Measurements from ENCODE around the gene GPR132. TPM values are rescaled to one million over a fixed set of nuclear protein-coding genes. Genes with fewer than 3 reads are reported as not detected.

Gene GPR132
- total and polyA plus RNA-seq, 2 donors (not counting 3 experiments of a cell fraction or from before 2014, with no cell fraction given), result not detected

DNA sequence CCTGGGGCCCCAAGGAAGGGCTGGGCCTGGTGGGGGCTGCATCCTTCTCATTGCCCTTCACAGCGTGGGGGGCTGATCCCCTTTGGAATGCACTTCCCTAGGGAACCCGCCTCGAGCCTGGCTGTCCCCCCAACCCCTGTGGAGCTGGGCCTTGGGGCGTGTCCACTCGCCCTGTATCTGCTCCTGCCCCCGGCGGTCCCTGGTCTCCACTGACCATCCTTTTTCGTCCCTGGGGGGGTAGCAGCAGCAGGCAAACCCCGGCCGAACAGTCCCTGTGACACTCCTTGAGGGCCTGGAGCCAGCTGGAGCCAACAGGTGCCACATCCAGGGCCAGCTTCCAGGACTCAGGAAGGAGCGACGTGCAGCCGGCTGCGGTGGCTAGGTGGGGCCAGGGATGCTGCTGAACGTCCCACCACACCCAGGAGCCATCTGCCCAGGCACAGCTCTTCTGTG is 9.4 kb upstream of the GPR132 start:
- Histone ChIP-seq H3K4me1 (ENCODE audit: control insufficient read depth, extremely low read depth, insufficient read depth, low read length) (no peaks in the 10 kb centered on the region), H4K20me1 (replicated peaks; ENCODE audit: control insufficient read depth, extremely low read depth, insufficient read depth, low read length) (no peaks in the 10 kb centered on the region), H3K9me3 (replicated peaks; ENCODE audit: control insufficient read depth, insufficient read depth, low read length) (no peaks in the 10 kb centered on the region), H3K4me2 (ENCODE audit: insufficient read depth, low read length) (no peak overlapping the region), H3K27ac (ENCODE audit: insufficient read depth, low read depth, low read length) (no peak overlapping the region), H3K4me3 (replicated peaks in 1 of 3; ENCODE audit: insufficient read depth in 1 of 3, low read depth in 1 of 3, low read length in 3 of 3) (no peak overlapping the region), H3K36me3 (ENCODE audit: control insufficient read depth in 2 of 2, extremely low read depth in 1 of 2, insufficient read depth in 2 of 2, low read length in 2 of 2) (no peaks in the 10 kb centered on the region), H3K27me3 (ENCODE audit: control insufficient read depth in 2 of 2, insufficient read depth in 2 of 2, low read length in 2 of 2) (no peaks in the 10 kb centered on the region), H3K9ac (replicated peaks; ENCODE audit: extremely low read depth, insufficient read depth, low read length) (no peak overlapping the region), H3K9me1 (replicated peaks; ENCODE audit: control insufficient read depth, extremely low read depth, insufficient read depth, low read length) (no peaks in the 10 kb centered on the region), H3K79me2 (ENCODE audit: control insufficient read depth, insufficient read depth, low read length) (no peaks in the 10 kb centered on the region), H2AFZ (ENCODE audit: low read depth, low read length) (no peak overlapping the region)
- FAIRE-seq, result no peak
- intact Hi-C loops (cut with micrococcal nuclease), result no loop called here
- no peak for TF ChIP-seq MYC (IDR thresholded peaks at IDR 0.05; ENCODE audit: low read depth, low read length)
- TF ChIP-seq, protein P1, sequence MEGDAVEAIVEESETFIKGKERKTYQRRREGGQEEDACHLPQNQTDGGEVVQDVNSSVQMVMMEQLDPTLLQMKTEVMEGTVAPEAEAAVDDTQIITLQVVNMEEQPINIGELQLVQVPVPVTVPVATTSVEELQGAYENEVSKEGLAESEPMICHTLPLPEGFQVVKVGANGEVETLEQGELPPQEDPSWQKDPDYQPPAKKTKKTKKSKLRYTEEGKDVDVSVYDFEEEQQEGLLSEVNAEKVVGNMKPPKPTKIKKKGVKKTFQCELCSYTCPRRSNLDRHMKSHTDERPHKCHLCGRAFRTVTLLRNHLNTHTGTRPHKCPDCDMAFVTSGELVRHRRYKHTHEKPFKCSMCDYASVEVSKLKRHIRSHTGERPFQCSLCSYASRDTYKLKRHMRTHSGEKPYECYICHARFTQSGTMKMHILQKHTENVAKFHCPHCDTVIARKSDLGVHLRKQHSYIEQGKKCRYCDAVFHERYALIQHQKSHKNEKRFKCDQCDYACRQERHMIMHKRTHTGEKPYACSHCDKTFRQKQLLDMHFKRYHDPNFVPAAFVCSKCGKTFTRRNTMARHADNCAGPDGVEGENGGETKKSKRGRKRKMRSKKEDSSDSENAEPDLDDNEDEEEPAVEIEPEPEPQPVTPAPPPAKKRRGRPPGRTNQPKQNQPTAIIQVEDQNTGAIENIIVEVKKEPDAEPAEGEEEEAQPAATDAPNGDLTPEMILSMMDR (IDR thresholded peaks at IDR 0.05; ENCODE audit: extremely low read depth in 1 of 2, insufficient read depth in 1 of 2, low read depth in 1 of 2, low read length in 2 of 2), result no peak
- no peak for TF ChIP-seq GATA2 (IDR thresholded peaks at IDR 0.05; ENCODE audit: insufficient read depth, insufficient read length, low read depth, low read length)
- TF ChIP-seq, protein P2, sequence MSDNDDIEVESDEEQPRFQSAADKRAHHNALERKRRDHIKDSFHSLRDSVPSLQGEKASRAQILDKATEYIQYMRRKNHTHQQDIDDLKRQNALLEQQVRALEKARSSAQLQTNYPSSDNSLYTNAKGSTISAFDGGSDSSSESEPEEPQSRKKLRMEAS (IDR thresholded peaks at IDR 0.05; ENCODE audit: insufficient read depth, insufficient read length), result no peak
- TF ChIP-seq JUN (IDR thresholded peaks at IDR 0.05; ENCODE audit: borderline replicate concordance, insufficient read depth, insufficient read length, low read depth), result no peak
- no peak for TF ChIP-seq EZH2 (IDR thresholded peaks at IDR 0.05; ENCODE audit: borderline replicate concordance, low read depth, low read length, severe bottlenecking)
- TF ChIP-seq POLR2A (IDR thresholded peaks at IDR 0.05; ENCODE audit: low read depth, low read length), result no peak
- TF ChIP-seq POLR2AphosphoS5 (IDR thresholded peaks at IDR 0.05; ENCODE audit: insufficient read depth, low read depth, low read length), result no peak
- TF ChIP-seq FOS (IDR thresholded peaks at IDR 0.05; ENCODE audit: borderline replicate concordance, insufficient read depth, low read length), result no peak
- dilution Hi-C loops (cut with MboI; ENCODE audit: extremely low pct_ligation_motif_present, low sequenced_read_pairs), result loop anchor here (10.0 kb wide), 1 partner anchor 140 kb away; no protein-coding TSS in a partner anchor
- no peak for DNase-seq (ENCODE audit: low read depth, low spot score)
- BruUV-seq (replicated peaks), result no TSS peak
- ChIA-PET CTCF (interaction anchor here (0.9 kb wide), 1 partner anchor 16 kb away, joined by 6 read pairs; no protein-coding TSS in a partner anchor), POLR2A (no interaction called here)
